Trophoblast cell (in vitro differentiated cells and primary cell): ENCODE measurements around the gene PTGFRN.

ENCODE experiments used
- DNase-seq, 2 donors: peaks; one replicate each; pipeline ENCODE4 v3.0.0-alpha.2; 2016
- H2AFZ ChIP-seq: 2 replicates; pipeline ENCODE4 v1.6.1; 2013; ENCODE audit warnings: low read length, moderate library complexity, mild to moderate bottlenecking; ENCODE audit not compliant: insufficient read depth, poor library complexity
- H2AK5ac ChIP-seq: 2 replicates; pipeline ENCODE4 v1.6.1; 2013; ENCODE audit warnings: mild to moderate bottlenecking, low read length
- H2BK120ac ChIP-seq: 2 replicates; pipeline ENCODE4 v1.6.1; 2013; ENCODE audit warnings: low read length, mild to moderate bottlenecking, moderate library complexity; ENCODE audit not compliant: insufficient read depth, poor library complexity
- H2BK12ac ChIP-seq: 2 replicates; pipeline ENCODE4 v1.6.1; 2013; ENCODE audit warnings: mild to moderate bottlenecking, low read length, moderate library complexity
- H2BK5ac ChIP-seq: 2 replicates; pipeline ENCODE4 v1.6.1; 2013; ENCODE audit warnings: low read length, low read depth, moderate library complexity, mild to moderate bottlenecking; ENCODE audit not compliant: poor library complexity
- H3K14ac ChIP-seq: 2 replicates; pipeline ENCODE4 v1.6.1; 2013; ENCODE audit warnings: mild to moderate bottlenecking, low read length
- H3K18ac ChIP-seq: 2 replicates; pipeline ENCODE4 v1.6.1; 2013; ENCODE audit warnings: mild to moderate bottlenecking, low read length
- H3K23ac ChIP-seq: 2 replicates; pipeline ENCODE4 v1.6.1; 2013; ENCODE audit warnings: low read length
- H3K27ac ChIP-seq: 2 replicates; pipeline ENCODE4 v1.5.1; 2013; ENCODE audit warnings: low read depth, mild to moderate bottlenecking, inconsistent platforms, low read length, moderate library complexity
- H3K27me3 ChIP-seq: 2 replicates; pipeline ENCODE4 v1.6.1; 2013; ENCODE audit warnings: inconsistent platforms, mild to moderate bottlenecking, low read length, moderate library complexity; ENCODE audit not compliant: insufficient read depth
- H3K36me3 ChIP-seq, 2 experiments: 1 replicate in 1 of 2; 2 replicates in 1 of 2; pipeline ENCODE4 v1.6.1; 2013; ENCODE audit warnings: low read length in 2 of 2, mild to moderate bottlenecking in 2 of 2, moderate library complexity in 1 of 2; ENCODE audit not compliant: insufficient read depth in 2 of 2, control insufficient read depth in 1 of 2
- H3K4ac ChIP-seq: 2 replicates; pipeline ENCODE4 v1.6.1; 2013; ENCODE audit warnings: low read depth, mild to moderate bottlenecking, low read length, moderate library complexity
- H3K4me1 ChIP-seq, 2 experiments: 1 replicate in 1 of 2; 2 replicates in 1 of 2; pipeline ENCODE4 v1.6.1; 2013; ENCODE audit warnings: low read length in 2 of 2, mild to moderate bottlenecking in 2 of 2, moderate library complexity in 1 of 2; ENCODE audit not compliant: insufficient read depth in 2 of 2, control insufficient read depth in 1 of 2
- H3K4me2 ChIP-seq: 2 replicates; pipeline ENCODE4 v1.6.1; 2013; ENCODE audit warnings: inconsistent platforms, mild to moderate bottlenecking, low read length, moderate library complexity
- H3K4me3 ChIP-seq: 2 replicates; pipeline ENCODE4 v1.5.1; 2013; ENCODE audit warnings: mild to moderate bottlenecking, low read depth, low read length, inconsistent platforms
- H3K79me1 ChIP-seq: one replicate; pipeline ENCODE4 v1.6.1; 2013; ENCODE audit warnings: low read length
- H3K79me2 ChIP-seq: 2 replicates; pipeline ENCODE4 v1.6.1; 2013; ENCODE audit warnings: low read length, mild to moderate bottlenecking; ENCODE audit not compliant: control insufficient read depth, insufficient read depth, poor library complexity
- H3K9ac ChIP-seq: 2 replicates; pipeline ENCODE4 v1.6.1; 2013; ENCODE audit warnings: mild to moderate bottlenecking, low read length
- H3K9me3 ChIP-seq: 2 replicates; pipeline ENCODE4 v1.6.1; 2013; ENCODE audit warnings: low read depth, mild to moderate bottlenecking, control low read depth, inconsistent platforms, low read length; ENCODE audit not compliant: insufficient read depth
- H4K12ac ChIP-seq: 2 replicates; pipeline ENCODE4 v1.6.1; 2013; ENCODE audit warnings: low read depth, mild to moderate bottlenecking, low read length, moderate library complexity
- H4K8ac ChIP-seq: 2 replicates; pipeline ENCODE4 v1.6.1; 2013; ENCODE audit warnings: low read depth, mild to moderate bottlenecking, low read length, moderate library complexity
- H4K91ac ChIP-seq: one replicate; pipeline ENCODE4 v1.6.1; 2013; ENCODE audit warnings: low read depth, mild to moderate bottlenecking, low read length, moderate library complexity
- WGBS: extraction: QIAGEN DNeasy Blood & Tissue Kit; methylation state at CpG from one replicate; pipeline ENCODE4 v1.1.7; 2013; ENCODE audit warnings: missing lambda C conversion rate; ENCODE audit not compliant: insufficient read length, insufficient coverage; ENCODE audit errors: extremely low coverage; 5-methylcytosine and 5-hydroxymethylcytosine counted together

PTGFRN gene

DNA sequence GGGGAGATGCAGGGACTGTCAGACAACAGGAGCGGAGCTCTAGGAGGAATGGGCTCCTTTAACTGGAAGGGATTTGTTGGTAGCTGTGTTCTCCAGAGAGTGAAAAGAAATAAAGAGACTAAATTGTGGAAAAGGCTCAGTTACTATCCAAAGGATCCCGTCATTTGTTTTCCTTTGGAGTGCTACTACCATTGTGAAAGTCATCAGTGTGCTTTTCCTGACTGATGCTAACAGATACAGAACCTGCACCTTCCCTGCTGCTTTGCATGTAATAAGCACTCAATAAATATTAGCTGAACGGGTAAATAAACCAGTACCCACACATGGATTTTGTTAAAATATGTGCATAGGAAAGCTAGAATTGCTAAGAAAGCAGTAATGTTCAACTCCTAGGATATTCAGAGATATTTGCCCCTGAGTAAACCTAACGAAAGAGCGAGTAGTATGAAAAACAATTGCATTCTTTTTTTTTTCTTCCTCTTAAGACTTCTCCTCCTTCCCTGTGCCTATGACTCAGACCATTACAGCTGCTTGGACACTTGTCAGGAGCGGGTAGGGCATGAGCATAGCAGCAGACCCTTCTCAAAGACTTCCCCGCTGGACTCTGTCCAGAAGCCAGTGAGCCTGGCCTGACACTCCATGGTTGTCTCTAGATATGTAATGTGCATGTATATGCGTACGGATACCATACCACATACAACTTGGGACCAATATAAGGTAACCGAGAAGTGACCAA, 41.7 kb downstream of the PTGFRN start:
- Histone ChIP-seq H2BK12ac (no peak overlapping the region), H2BK120ac (no peak overlapping the region), H3K36me3 (peaks cover 8 to 15% of the 10 kb centered on the region in 2 experiments), H4K8ac (no peak overlapping the region), H2AK5ac (no peak overlapping the region), H3K79me1 (no peaks in the 10 kb centered on the region), H3K4me2 (no peak overlapping the region), H3K27ac (no peak overlapping the region), H3K23ac (no peak overlapping the region), H3K4me1 (no peaks in the 10 kb centered on the region), H3K4me3 (no peak overlapping the region), H4K12ac (no peak overlapping the region), H3K9ac (no peak overlapping the region), H2AFZ (no peak overlapping the region), H3K14ac (no peak overlapping the region), H3K79me2 (no peaks in the 10 kb centered on the region), H3K9me3 (no peaks in the 10 kb centered on the region), H4K91ac (no peak overlapping the region), H2BK5ac (no peak overlapping the region), H3K4ac (no peak overlapping the region), H3K27me3 (no peaks in the 10 kb centered on the region), H3K18ac (no peak overlapping the region)
- WGBS: no CpG with 5 or more reads among the region's 10 CpGs
- DNase-seq: peak; percentile 48 to 75

DNA sequence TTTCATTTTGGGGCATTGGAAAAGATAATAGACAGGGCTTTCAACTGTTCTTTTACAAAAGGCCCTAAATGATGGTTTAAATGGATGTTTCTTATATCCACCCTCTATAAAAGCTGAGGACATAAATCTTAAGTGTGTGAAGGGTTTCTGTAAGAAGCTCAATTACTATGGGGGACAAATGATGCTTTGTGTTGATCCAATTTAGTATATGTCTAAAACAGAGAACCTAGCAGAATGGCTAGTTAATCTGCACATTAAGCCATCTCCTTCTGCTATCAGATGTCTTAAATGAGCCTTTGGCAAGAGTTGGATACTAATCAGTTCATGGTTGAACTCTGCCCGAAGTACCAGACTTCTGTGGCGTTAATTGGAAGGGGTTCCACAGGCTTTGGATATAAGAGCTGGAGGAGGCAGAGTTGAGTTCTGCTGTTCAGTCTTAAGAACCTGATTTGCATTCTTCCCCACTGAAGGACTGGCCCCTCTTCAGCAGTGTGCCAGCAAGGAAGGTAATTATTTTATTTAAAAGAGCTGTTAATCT, 43.1 kb downstream of the PTGFRN start:
- Histone ChIP-seq H2BK5ac (no peak overlapping the region), H2BK120ac (no peak overlapping the region), H2BK12ac (no peak overlapping the region), H4K8ac (no peak overlapping the region), H3K4me2 (no peak overlapping the region), H3K9ac (no peak overlapping the region), H3K9me3 (no peaks in the 10 kb centered on the region), H3K4me1 (peaks cover 2 to 5% of the 10 kb centered on the region in 2 experiments), H4K91ac (no peak overlapping the region), H3K14ac (no peak overlapping the region), H3K4ac (no peak overlapping the region), H3K23ac (no peak overlapping the region), H3K27me3 (no peaks in the 10 kb centered on the region), H2AK5ac (no peak overlapping the region), H3K27ac (no peak overlapping the region), H3K4me3 (no peak overlapping the region), H4K12ac (no peak overlapping the region), H3K79me1 (no peaks in the 10 kb centered on the region), H3K79me2 (no peaks in the 10 kb centered on the region), H2AFZ (no peak overlapping the region), H3K18ac (no peak overlapping the region), H3K36me3 (peaks cover 8 to 12% of the 10 kb centered on the region in 2 experiments)
- DNase-seq: no peak
- WGBS: no CpG with 5 or more reads among the region's 2 CpGs

DNA sequence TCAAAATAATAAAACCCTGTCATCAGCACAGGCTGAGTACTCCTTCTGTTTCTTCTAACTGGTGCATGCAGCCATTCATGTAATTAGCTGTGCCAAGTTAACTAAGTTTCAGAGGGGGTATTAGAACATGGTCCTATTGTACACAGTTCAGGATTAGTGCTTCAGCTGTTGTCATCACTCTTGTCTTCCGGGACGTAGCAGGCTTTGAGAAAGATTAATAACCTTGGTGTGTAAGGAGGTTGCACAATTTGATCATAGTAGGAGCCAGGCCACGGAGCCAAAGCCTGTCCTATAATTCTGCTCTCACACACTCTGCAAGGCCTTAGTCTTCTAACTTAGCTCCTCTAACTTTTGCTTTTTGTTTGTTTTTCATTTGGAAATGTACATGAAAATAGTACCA, 44.7 kb downstream of the PTGFRN start:
- no peak overlapping the region for H3K18ac ChIP-seq

DNA sequence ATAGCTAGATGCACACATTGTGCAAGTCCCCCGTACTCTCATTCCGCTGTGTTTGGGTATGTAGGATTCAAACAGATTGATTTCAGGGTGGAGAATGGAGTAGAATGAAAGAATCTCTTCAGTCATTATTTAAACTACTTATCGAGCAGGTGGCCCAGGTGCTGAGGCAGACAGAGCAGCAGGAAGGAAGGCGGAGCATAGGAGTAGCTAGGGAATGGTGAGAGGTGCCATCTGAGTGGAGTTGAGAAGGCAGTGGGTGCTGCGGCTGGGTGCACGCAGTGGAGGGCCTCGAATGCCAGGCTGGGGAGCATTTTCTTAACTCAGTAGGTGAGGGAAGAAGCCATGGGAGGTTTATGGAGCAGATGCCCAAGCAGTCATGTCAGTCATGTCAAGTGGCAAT, 46.7 kb downstream of the PTGFRN start:
- Histone ChIP-seq H3K18ac (no peak overlapping the region), H3K9me3 (no peaks in the 10 kb centered on the region), H2AK5ac (no peak overlapping the region), H3K4me3 (no peak overlapping the region), H3K4me1 (peaks cover 2 to 9% of the 10 kb centered on the region in 2 experiments), H3K27ac (no peak overlapping the region), H4K12ac (no peak overlapping the region), H2AFZ (no peak overlapping the region), H3K36me3 (peaks cover 8 to 14% of the 10 kb centered on the region in 2 experiments), H4K8ac (no peak overlapping the region), H3K9ac (no peak overlapping the region), H2BK120ac (no peak overlapping the region), H3K14ac (no peak overlapping the region), H2BK5ac (no peak overlapping the region), H4K91ac (no peak overlapping the region), H3K23ac (no peak overlapping the region), H3K4me2 (no peak overlapping the region), H3K79me2 (no peaks in the 10 kb centered on the region), H3K79me1 (no peaks in the 10 kb centered on the region), H3K27me3 (no peaks in the 10 kb centered on the region), H2BK12ac (no peak overlapping the region), H3K4ac (no peak overlapping the region)
- no CpG with 5 or more reads among the region's 7 CpGs for WGBS
- DNase-seq: no peak

More for the DNA sequence above, 44.7 kb downstream of the PTGFRN start:
- no peak overlapping the region for H2BK120ac ChIP-seq
- no peak overlapping the region for H3K14ac ChIP-seq
- no peaks in the 10 kb centered on the region for H3K27me3 ChIP-seq
- H4K8ac ChIP-seq: no peak overlapping the region
- no peak overlapping the region for H3K4me2 ChIP-seq
- H2AK5ac ChIP-seq: no peak overlapping the region
- H3K4me1 ChIP-seq: peaks cover 2 to 9% of the 10 kb centered on the region in 2 experiments
- no peaks in the 10 kb centered on the region for H3K79me2 ChIP-seq
- H3K9ac ChIP-seq: no peak overlapping the region
- H3K4me3 ChIP-seq: no peak overlapping the region
- H3K23ac ChIP-seq: no peak overlapping the region
- no peak overlapping the region for H3K27ac ChIP-seq
- no peaks in the 10 kb centered on the region for H3K79me1 ChIP-seq
- DNase-seq: no peak
- no peak overlapping the region for H2BK12ac ChIP-seq
- no peak overlapping the region for H4K12ac ChIP-seq
- no peak overlapping the region for H2BK5ac ChIP-seq
- no peaks in the 10 kb centered on the region for H3K9me3 ChIP-seq
- no peak overlapping the region for H4K91ac ChIP-seq
- H3K4ac ChIP-seq: no peak overlapping the region
- H2AFZ ChIP-seq: no peak overlapping the region
- peaks cover 2 to 11% of the 10 kb centered on the region in 2 experiments for H3K36me3 ChIP-seq
- WGBS: no CpG with 5 or more reads among the region's 3 CpGs
